Left ventricle myocardium superior (tissue), 1 donor: Measurements from ENCODE around the gene TM9SF4. TPM values are rescaled to one million over a fixed set of nuclear protein-coding genes. Genes with fewer than 3 reads are reported as not detected.
A peak's percentile ranks its signal among the peaks of the same experiment; 100 is the strongest.
"Not testable (repeated sequence)": the region's sequence is repeated elsewhere in the genome, so short reads cannot be mapped to it uniquely, and the experiment has no call there.

Experiments used
- ATAC-seq: fragments of 200-7000 bp; cut with Tn5 transposase; one replicate; pipeline ENCODE4 v1.9.1; 2020; ENCODE audit warnings: mild to moderate bottlenecking, moderate library complexity
- DNase-seq: peaks from one replicate; pipeline ENCODE4 v3.0.0-alpha.2; 2020
- intact Hi-C: fragments of 100-400 bp; cut with micrococcal nuclease; formaldehyde crosslinking; loops from one replicate; pipeline ENCODE4 v1.11.0; 2022
- total RNA-seq: library from RNA; stranded (reverse); fragmentation: NEBNext Ultra II Directional; extraction: Animal tissue kit (Norgen Biotek cat#: 25700); gene quantifications from one replicate; pipeline ENCODE4 v1.2.1, GENCODE V29; 2021
- donor health status: DM: no; HTN: yes; CAD: no; lungs with severe emphysema.

Gene TM9SF4
- total RNA-seq, 1 donor from 2014 or later: 25.6 TPM

DNA sequence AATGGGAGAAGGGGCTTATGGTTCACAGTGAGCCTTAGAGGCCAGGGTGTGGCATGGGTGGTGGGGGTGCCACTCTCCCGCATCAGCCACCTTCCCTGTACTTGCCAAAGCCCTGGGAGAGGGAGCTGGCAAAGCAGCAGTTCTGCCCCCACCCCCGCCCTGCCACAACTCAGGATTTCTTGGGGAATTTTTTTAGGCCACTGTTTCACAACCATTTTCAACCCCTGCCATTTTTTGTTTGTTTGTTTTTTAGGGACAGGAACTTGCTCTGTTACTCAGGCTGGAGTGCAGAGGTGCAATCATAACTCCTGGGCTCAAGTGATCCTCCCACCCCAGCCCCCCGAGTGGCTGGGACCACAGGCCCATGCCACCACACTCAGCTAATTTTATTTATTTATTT is 22.4 kb upstream of the TM9SF4 start:
- ATAC-seq (no peak), DNase-seq (no peak)
- intact Hi-C loops: no loop called here

GRCh38 chr20:32088759-32089158 is 20.8 kb upstream of the TM9SF4 start:
- no peak for DNase-seq
- no peak for ATAC-seq
- intact Hi-C loops: no loop called here

DNA sequence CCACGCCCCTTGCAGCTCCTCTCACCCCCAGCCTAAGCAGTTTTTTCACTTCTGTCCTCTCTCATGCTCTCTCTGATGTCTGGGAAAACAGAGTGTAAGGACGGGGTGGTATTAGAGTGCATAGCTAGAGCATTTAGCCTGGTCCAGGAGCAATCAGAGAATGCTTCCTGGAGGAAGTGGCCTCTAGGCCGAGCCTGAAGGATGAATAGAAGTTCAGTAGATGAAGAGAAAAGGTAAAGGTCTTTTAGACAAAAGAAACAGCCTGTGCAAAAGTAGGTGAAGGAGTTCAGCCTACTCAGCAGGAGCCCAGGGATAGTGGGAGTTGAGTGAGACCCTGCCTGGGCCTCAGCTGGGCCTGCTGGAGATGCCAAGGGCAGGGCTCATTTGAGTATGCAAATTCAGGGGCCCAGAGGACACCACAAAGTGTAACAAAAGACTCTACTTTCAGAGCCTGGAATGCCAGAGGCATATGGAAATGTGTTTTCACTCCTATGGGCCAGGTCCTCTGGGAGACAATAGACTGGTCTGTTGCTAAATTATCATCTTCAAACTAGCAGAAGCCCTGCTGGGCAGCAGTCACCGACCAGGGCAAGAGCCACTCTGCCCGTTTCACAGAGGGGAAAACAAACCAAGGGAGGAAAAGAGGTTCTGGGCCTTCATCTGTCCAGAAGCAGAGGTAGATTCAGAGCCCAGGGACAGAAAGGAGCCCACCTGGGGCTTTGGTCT is 19.7 kb upstream of the TM9SF4 start:
- intact Hi-C loops: no loop called here
- DNase-seq (no peak), ATAC-seq (no peak)

DNA sequence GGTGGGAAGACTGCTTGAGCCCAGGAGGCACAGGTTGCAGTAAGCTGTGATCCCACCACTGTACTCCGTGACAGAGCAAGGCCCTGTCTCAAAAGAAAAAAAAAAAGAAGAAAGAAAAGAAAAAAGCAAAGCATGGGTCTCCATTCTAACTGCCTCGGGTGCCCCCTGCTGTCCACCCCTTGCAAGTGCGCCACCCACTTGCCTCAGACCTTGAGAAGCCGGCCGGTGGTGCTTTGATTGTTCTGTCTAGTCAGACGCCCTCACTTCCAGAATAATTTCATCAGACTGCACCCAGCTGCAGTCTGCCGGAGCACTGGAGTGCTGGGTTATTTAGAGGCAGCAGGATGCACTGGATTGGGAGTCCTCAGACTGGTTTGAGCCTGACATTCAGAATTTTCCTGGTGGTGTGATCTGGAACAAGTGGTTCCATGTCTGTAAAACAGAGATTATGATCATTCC is 17.6 kb upstream of the TM9SF4 start:
- peak; percentile 80 for DNase-seq
- intact Hi-C loops: no loop called here

GRCh38 chr20:32098786-32099185 is 10.7 kb upstream of the TM9SF4 start:
- no peak for ATAC-seq
- no peak for DNase-seq
- intact Hi-C loops: no loop called here

More for the DNA sequence above, 17.6 kb upstream of the TM9SF4 start:
- ATAC-seq: peak; percentile 72

DNA sequence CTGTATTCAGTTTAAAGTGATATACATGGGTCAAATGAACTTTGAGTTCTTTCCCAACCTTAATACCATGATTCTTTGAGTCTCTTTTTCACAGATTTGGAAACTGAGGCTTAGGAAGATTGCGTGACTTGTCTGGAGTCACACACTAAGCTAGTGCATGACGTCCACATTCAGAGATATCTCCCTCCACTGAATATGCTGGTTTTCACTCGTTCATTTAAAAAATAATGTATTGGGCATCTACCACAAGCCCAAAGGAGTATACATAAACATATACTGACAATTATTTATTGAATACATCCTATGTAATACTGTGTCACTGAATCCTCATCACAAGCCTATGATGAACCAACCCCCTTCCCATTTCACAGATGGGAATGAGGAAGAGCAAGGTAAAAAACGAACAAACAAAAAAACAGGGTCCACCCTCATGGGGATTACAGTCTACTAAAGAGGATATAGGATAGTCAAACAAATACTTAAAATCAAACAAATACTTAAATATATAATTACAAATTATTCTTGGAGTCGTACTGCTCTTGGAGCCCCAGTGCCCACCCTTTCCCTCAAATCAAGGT is 611 bp upstream of the TM9SF4 start:
- intact Hi-C loops: no loop called here
- ATAC-seq (no peak), DNase-seq (no peak)

GRCh38 chr20:32110173-32110704 is 725 bp downstream of the TM9SF4 start:
- intact Hi-C loops: no loop called here
- DNase-seq (no peak), ATAC-seq (no peak)

- DNase-seq: no peak
- ATAC-seq: no peak
- intact Hi-C loops: no loop called here
These were observed 1.2 kb downstream of the TM9SF4 start for GRCh38 chr20:32110727-32111126.

DNA sequence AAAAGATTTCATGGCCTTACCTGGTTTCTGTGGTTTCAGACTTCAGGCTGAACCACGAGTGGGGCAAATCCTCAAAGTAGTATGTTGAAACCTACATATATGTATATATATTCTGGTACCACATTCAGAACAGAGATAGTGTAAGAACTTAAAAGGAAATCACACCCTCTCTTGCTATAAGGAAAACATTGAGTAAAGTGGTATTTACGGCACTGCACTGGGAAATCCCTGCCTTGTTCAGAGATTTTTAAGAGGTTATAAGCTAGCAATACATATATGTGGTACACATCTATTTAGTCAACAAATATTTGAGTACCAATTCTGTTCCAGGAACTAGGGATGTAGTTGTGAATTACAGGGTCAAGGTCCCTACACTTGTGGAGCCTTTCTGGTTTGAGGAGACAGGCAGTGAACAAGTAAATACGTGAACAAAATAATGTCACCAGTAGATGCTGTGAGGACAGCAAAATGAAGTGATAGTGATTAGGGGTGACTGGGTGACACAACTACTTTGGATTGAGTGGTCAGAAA is 1.7 kb downstream of the TM9SF4 start:
- ATAC-seq (no peak), DNase-seq (no peak)
- intact Hi-C loops: no loop called here

GRCh38 chr20:32111753-32112152 is 2.2 kb downstream of the TM9SF4 start:
- no peak for ATAC-seq
- DNase-seq: no peak
- intact Hi-C loops: no loop called here

GRCh38 chr20:32112841-32113240 is 3.3 kb downstream of the TM9SF4 start:
- ATAC-seq (no peak), DNase-seq (peak; percentile 37)
- intact Hi-C loops: no loop called here

GRCh38 chr20:32113591-32114260 is 4.2 kb downstream of the TM9SF4 start:
- no peak for DNase-seq

GRCh38 chr20:32114305-32114960 is 4.9 kb downstream of the TM9SF4 start:
- intact Hi-C loops: no loop called here
- ATAC-seq (no peak), DNase-seq (no peak)

More at GRCh38 chr20:32113591-32114260, 4.2 kb downstream of the TM9SF4 start:
- intact Hi-C loops: no loop called here
- ATAC-seq: no peak

DNA sequence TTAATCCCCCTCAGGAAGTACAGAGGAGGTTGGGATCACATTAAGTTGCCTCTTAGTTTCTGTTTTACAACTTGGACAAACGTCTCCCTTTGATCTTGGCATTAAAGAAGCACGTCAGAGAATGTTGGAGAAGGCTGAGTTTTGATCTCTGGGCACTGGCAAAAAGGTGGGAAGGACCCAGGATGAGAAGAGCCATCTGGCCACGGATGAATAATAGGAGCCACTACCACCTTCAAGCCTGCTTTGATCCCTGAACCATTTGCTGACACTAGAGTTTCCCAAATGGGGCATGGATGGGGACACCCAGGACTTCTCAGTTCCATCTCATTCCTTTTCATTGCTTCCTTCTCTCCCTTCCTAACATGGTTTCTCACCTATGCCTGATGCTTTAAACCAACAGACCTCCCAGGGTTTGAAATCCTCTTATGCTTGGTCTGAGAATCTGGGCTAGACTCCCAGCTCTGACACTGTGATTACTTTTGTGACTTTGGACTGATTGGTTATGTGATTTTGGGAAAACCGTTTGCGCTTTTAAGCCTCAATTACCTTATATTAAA is 5.8 kb downstream of the TM9SF4 start:
- intact Hi-C loops: no loop called here
- no peak for ATAC-seq
- no peak for DNase-seq

GRCh38 chr20:32116079-32116521 is 6.6 kb downstream of the TM9SF4 start:
- no peak for ATAC-seq
- intact Hi-C loops: no loop called here
- no peak for DNase-seq

DNA sequence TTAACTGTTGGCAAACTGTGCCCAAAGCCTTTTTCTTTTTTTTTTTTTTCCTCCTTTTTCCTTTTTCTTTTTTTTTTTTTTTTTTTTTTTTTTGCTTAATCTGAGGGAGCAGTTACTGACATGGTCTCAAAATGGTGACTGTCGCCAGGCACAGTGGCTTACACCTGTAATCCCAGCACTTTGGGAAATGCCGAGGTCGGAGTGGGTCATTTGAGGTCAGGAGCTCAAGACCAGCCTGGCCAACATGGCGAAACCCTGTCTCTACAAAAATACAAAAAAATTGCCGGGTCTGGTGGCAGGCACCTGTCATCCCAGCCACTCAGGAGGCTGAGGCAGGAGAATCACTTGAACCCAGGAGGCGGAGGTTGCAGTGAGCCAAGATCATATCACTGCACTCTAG is 7.3 kb downstream of the TM9SF4 start:
- intact Hi-C loops, ATAC-seq, DNase-seq: not testable (repeated sequence)

GRCh38 chr20:32118427-32118826 is 8.9 kb downstream of the TM9SF4 start:
- DNase-seq, intact Hi-C loops, ATAC-seq: not testable (repeated sequence)

DNA sequence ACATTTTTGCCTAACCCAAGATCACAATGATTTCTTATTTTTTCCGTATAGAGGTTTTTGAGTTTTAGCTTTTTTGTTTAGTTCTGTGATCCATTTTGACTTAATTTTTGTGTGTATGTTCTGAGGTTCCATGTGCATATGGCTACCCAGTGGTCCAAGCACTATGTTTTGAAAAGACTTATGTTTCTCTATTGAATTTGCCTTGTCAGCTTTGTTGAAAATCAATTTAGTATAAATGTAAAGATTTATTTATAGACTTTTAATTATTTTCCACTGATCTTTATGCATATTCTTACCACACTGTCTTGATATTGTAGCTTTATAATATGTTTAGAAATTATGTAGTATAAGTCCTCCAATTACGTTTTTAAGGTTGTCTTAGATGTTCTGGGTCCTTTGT is 10.2 kb downstream of the TM9SF4 start:
- intact Hi-C loops: no loop called here
- ATAC-seq (no peak), DNase-seq (no peak)

DNA sequence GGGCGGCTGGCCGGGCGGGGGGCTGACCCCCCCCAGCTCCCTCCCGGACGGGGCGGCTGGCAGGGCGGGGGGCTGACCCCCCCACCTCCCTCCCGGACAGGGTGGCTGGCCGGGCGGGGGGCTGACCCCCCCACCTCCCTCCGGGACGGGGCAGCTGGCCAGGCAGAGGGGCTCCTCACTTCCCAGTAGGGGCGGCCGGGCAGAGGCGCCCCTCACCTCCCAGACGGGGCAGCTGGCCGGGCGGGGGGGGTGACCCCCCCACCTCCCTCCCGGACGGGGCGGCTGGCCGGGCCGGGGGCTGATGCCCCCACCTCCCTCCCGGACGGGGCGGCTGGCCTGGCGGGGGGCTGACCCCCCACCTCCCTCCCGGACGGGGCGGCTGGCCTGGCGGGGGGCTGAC is 12.4 kb downstream of the TM9SF4 start:
- intact Hi-C loops, ATAC-seq, DNase-seq: not testable (repeated sequence)
